Ishikawa (cell line): ENCODE measurements around the gene ELAVL3.

Experiments used
- CEBPB ChIP-seq: IDR thresholded peaks from 2 replicates; pipeline ENCODE4 v1.6.1; 2012
- CREB1 ChIP-seq: IDR thresholded peaks from 2 replicates; pipeline ENCODE4 v1.6.1; 2012; ENCODE audit warnings: low read depth
- EGR1 ChIP-seq: IDR thresholded peaks from 2 replicates; pipeline ENCODE4 v1.6.1; 2012
- EP300 ChIP-seq: IDR thresholded peaks from 2 replicates; pipeline ENCODE4 v1.6.1; 2012; ENCODE audit warnings: borderline replicate concordance
- FOXM1 ChIP-seq: IDR thresholded peaks from 2 replicates; pipeline ENCODE4 v1.6.1; 2012; ENCODE audit warnings: low read depth, borderline replicate concordance
- MAX ChIP-seq: IDR thresholded peaks from 2 replicates; pipeline ENCODE4 v1.6.1; 2012
- NFIC ChIP-seq: IDR thresholded peaks from 2 replicates; pipeline ENCODE4 v1.6.1; 2012
- RAD21 ChIP-seq: IDR thresholded peaks from 2 replicates; pipeline ENCODE4 v1.6.1; 2012; ENCODE audit warnings: low read depth
- REST ChIP-seq: IDR thresholded peaks from 2 replicates; pipeline ENCODE4 v1.6.1; 2012; ENCODE audit warnings: low read depth, mild to moderate bottlenecking
- TAF1 ChIP-seq: IDR thresholded peaks from 2 replicates; pipeline ENCODE4 v1.6.1; 2012; ENCODE audit warnings: low read depth, mild to moderate bottlenecking
- TCF12 ChIP-seq: IDR thresholded peaks from 2 replicates; pipeline ENCODE4 v1.6.1; 2012; ENCODE audit warnings: low read depth
- TEAD4 ChIP-seq: IDR thresholded peaks from 2 replicates; pipeline ENCODE4 v1.6.1; 2012
- USF1 ChIP-seq: IDR thresholded peaks from 2 replicates; pipeline ENCODE4 v1.6.1; 2012
- YY1 ChIP-seq: IDR thresholded peaks from 2 replicates; pipeline ENCODE4 v1.6.1; 2012; ENCODE audit warnings: low read depth
- ZBTB7A ChIP-seq: IDR thresholded peaks from 2 replicates; pipeline ENCODE4 v1.6.1; 2012; ENCODE audit warnings: low read depth

ELAVL3 gene

GRCh38 chr19:11480715-11481533, at the start of gene ELAVL3:
Gene ELAVL3 (minus strand): TSS chr19:11481046. CDS start chr19:11480608, 438 bp downstream.
- TF ChIP-seq ZBTB7A = no peak
- no peak for TF ChIP-seq NFIC
- no peak for TF ChIP-seq FOXM1
- no peak for TF ChIP-seq EGR1
- no peak for TF ChIP-seq RAD21
- no peak for TF ChIP-seq YY1
- TF ChIP-seq CEBPB = no peak
- no peak for TF ChIP-seq CREB1
- no peak for TF ChIP-seq TCF12

- TF ChIP-seq CEBPB = peak; percentile 59
- no peak for TF ChIP-seq YY1
- peak; percentile 99 for TF ChIP-seq MAX
- no peak for TF ChIP-seq ZBTB7A
- TF ChIP-seq TAF1 = no peak
- TF ChIP-seq RAD21 = peak; percentile 23; the same call in 1 of the 2 replicates
- peak; percentile 84 for TF ChIP-seq NFIC
- no peak for TF ChIP-seq TEAD4
- TF ChIP-seq CREB1 = no peak
- no peak for TF ChIP-seq TCF12
- TF ChIP-seq USF1 = peak; percentile 92
Observed at GRCh38 chr19:11530432-11530831, 49.6 kb upstream of the ELAVL3 start.

- TF ChIP-seq MAX = peak; percentile 77
- TF ChIP-seq CEBPB = no peak
- TF ChIP-seq TCF12 = no peak
- TF ChIP-seq RAD21 = no peak
- peak; percentile 98 for TF ChIP-seq YY1
- TF ChIP-seq USF1 = no peak
- TF ChIP-seq REST = peak; percentile 97
- no peak; the same call in 1 of the 2 replicates for TF ChIP-seq FOXM1
- no peak for TF ChIP-seq CREB1
- TF ChIP-seq EP300 = no peak
- TF ChIP-seq ZBTB7A = no peak
- no peak for TF ChIP-seq NFIC
- no peak for TF ChIP-seq TEAD4
- peak; percentile 85 for TF ChIP-seq TAF1
- peak; percentile 60 for TF ChIP-seq EGR1
Observed at GRCh38 chr19:11528551-11529341, 47.9 kb upstream of the ELAVL3 start, which contains the start of gene ECSIT. Gene ECSIT (minus strand): TSS chr19:11529134. CDS start chr19:11519170, 9,964 bp downstream.

- TF ChIP-seq REST (no peak), CEBPB (no peak), ZBTB7A (no peak), NFIC (no peak), TEAD4 (no peak), CREB1 (no peak), MAX (no peak), USF1 (no peak), EGR1 (no peak), TCF12 (no peak), RAD21 (no peak), TAF1 (no peak), EP300 (no peak), YY1 (no peak), FOXM1 (no peak)
Observed at GRCh38 chr19:11519138-11519537, 38.3 kb upstream of the ELAVL3 start.
